ENCODE results near the gene FAM13A.
A peak's percentile ranks its signal among the peaks of the same experiment; 100 is the strongest.

Gene FAM13A

DNA sequence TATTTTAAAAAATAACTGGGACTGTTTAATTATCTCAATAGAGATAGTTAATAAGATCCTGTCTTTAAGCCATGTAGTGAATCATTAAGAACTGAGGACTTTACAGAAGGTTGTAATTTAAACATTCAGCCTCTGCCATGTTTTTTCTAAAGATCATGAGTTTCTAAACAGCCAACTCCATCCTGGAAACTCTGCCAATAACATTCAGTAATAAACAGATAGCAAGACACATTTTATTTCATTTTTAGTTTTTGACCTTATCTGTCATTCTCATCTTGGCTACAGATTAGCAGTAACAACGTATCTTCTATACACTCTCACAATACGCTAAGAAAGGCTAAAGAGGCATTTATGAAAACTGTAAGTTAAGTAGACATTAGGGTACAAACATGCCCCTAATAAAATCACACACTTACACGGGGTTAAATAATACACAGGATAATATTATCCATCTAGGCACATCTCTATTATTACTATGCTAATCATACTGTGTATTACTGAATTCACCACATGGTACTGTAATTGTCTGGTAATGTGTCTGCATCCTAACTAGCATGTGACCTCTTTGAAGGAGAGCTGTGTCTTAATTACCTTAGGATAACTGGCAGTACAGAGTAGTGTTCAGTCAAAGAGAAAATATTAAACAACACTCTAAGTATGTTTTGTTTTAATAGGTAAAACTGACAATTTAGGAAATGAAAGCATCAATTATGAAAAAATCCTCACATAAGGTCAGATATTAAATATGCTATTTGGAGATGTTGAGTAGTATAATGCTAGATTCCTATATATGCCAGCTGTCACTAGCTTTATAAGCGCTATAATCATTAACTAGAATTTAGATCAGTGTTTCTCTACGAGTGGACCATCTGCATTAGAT, 236.9 kb downstream of the FAM13A start:
- DNase-seq (ENCODE audit: extremely low read depth, insufficient read length) = no peak
- Histone ChIP-seq H3K27me3 (replicated peaks; ENCODE audit: control insufficient read depth, insufficient read depth, low read length) (no peaks in the 10 kb centered on the region; the same call in none of the 2 replicates), H3K36me3 (ENCODE audit: control insufficient read depth, insufficient read depth, low read length) (no peaks in the 10 kb centered on the region), H3K4me3 (replicated peaks; ENCODE audit: low read depth, low read length) (no peak overlapping the region)
- TF ChIP-seq, protein P1, sequence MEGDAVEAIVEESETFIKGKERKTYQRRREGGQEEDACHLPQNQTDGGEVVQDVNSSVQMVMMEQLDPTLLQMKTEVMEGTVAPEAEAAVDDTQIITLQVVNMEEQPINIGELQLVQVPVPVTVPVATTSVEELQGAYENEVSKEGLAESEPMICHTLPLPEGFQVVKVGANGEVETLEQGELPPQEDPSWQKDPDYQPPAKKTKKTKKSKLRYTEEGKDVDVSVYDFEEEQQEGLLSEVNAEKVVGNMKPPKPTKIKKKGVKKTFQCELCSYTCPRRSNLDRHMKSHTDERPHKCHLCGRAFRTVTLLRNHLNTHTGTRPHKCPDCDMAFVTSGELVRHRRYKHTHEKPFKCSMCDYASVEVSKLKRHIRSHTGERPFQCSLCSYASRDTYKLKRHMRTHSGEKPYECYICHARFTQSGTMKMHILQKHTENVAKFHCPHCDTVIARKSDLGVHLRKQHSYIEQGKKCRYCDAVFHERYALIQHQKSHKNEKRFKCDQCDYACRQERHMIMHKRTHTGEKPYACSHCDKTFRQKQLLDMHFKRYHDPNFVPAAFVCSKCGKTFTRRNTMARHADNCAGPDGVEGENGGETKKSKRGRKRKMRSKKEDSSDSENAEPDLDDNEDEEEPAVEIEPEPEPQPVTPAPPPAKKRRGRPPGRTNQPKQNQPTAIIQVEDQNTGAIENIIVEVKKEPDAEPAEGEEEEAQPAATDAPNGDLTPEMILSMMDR (IDR thresholded peaks at IDR 0.05; ENCODE audit: insufficient read depth, low read length, poor library complexity, severe bottlenecking) = no peak

DNA sequence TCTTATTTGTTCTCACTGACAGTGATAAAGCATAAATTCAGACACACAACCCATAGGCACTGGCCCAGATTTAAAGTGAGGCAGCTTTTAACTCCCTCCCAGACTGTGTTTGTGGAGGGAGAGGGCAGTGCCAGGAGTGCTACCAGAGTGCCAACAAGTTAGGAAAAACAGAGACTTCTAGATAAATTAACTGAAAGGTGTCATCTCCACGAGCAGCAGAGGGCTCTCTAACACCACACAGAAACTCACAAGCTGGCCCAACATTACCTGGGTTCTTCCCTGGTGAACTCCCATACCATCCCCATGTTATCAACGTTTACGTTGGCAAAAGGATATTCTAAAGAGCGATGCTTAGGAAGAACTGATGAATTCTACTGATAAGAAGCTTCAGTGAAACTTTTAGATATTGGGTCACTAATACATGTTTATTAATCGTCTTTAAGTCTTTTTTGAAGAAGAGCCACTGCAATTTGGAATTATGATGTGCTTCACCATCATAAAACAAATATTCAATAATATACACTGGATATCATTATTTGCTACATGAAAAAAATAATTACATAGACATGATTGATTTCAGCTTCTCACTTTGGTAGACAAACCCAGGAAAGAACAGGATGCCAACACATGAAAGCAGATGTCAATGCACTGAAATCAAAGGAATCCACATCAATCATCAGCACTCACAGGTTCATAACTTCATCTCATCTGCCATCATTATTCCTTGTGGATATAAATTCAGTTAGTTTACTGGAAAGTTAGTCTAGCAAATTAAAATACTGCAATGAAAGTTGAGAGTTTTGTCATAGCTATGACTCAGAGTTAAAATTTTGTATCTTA, 238.1 kb downstream of the FAM13A start:
- no peak for DNase-seq (ENCODE audit: extremely low read depth, insufficient read length)
- Histone ChIP-seq H3K27me3 (replicated peaks; ENCODE audit: control insufficient read depth, insufficient read depth, low read length) (no peaks in the 10 kb centered on the region; the same call in none of the 2 replicates), H3K4me3 (replicated peaks; ENCODE audit: low read depth, low read length) (no peak overlapping the region), H3K36me3 (ENCODE audit: control insufficient read depth, insufficient read depth, low read length) (no peaks in the 10 kb centered on the region)
- TF ChIP-seq, protein P1 (IDR thresholded peaks at IDR 0.05; ENCODE audit: insufficient read depth, low read length, poor library complexity, severe bottlenecking) = peak; percentile 55

DNA sequence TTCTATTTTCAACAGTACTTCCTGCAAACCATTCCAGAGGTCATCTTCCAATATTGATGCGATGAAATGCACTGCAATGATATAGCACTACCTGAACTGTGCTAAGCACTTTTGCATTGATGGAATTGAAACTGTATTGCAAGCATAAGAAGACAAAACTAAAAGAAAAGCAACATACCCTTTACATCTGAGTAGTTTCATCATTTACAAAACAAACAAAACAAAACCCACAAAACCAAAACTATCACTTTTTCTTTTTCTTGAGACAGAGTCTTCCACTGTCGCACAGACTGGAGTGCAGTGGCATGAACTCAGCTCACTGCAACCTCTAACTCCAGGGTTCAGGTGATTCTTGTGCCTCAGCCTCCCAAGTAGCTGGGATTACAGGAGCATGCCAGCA, 239.2 kb downstream of the FAM13A start:
- no peak for DNase-seq (ENCODE audit: extremely low read depth, insufficient read length)
- Histone ChIP-seq H3K36me3 (ENCODE audit: control insufficient read depth, insufficient read depth, low read length) (no peaks in the 10 kb centered on the region), H3K4me3 (replicated peaks; ENCODE audit: low read depth, low read length) (no peak overlapping the region), H3K27me3 (replicated peaks; ENCODE audit: control insufficient read depth, insufficient read depth, low read length) (no peaks in the 10 kb centered on the region)
- TF ChIP-seq, protein P1 (IDR thresholded peaks at IDR 0.05; ENCODE audit: insufficient read depth, low read length, poor library complexity, severe bottlenecking) = no peak

DNA sequence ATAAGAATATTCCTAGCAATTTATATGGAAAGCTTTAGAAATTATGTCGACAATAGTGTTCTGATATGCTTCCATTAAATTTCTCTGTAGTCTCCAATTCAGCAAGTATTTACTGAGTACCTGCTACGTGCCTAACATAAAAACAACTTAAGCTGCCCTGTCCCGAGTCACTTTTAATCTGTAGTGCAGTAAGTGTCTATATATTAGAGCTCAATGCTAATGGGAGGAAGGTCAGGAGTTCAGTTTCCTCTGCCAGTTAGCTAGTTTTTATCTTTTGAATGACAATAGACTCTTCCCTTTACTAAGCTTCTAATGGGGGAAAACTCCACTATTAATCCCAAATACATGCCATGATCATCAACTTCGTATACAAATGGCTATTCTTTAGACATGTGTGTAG, 240.6 kb downstream of the FAM13A start:
- no peak for DNase-seq (ENCODE audit: extremely low read depth, insufficient read length)
- Histone ChIP-seq H3K4me3 (replicated peaks; ENCODE audit: low read depth, low read length) (no peak overlapping the region), H3K27me3 (replicated peaks; ENCODE audit: control insufficient read depth, insufficient read depth, low read length) (no peaks in the 10 kb centered on the region), H3K36me3 (ENCODE audit: control insufficient read depth, insufficient read depth, low read length) (no peaks in the 10 kb centered on the region)
- TF ChIP-seq, protein P1 (IDR thresholded peaks at IDR 0.05; ENCODE audit: insufficient read depth, low read length, poor library complexity, severe bottlenecking) = no peak

DNA sequence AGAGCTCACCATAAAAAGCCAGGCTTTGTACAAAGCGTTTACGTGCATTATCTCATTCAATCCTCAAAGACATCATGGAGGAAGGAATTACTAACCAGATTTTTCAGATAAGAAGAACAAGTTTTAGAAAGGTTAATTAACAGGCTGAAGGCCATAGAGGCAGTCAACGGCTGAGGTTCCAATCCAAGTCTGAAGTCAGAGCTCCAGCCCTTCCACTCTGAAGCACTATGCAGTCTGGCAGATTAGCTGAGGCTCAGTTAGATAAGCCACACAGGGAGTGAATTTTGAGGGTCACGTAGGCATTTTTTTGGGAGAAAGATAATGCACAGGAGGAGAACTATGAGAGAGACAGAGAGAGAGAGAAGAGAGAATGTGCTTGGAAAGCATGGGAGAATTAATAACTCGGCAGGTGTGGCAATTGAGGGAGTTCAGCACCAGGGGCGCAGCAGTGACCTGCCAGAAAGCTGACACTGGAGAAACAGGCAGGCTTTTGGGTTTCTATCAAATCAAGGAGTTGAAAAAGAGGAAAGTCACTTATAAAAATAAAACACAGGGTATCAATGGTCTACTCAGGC, 242.9 kb downstream of the FAM13A start:
- Histone ChIP-seq H3K4me3 (replicated peaks; ENCODE audit: low read depth, low read length) (no peak overlapping the region), H3K27me3 (replicated peaks; ENCODE audit: control insufficient read depth, insufficient read depth, low read length) (no peaks in the 10 kb centered on the region), H3K36me3 (ENCODE audit: control insufficient read depth, insufficient read depth, low read length) (no peaks in the 10 kb centered on the region)
- TF ChIP-seq, protein P1 (IDR thresholded peaks at IDR 0.05; ENCODE audit: insufficient read depth, low read length, poor library complexity, severe bottlenecking) = no peak
- DNase-seq (ENCODE audit: extremely low read depth, insufficient read length) = no peak

Data from GM06990 (cell line).